Endothelial cell of umbilical vein (primary cell): Measurements from ENCODE around the gene MDH2. TPM values are rescaled to one million over a fixed set of nuclear protein-coding genes. Genes with fewer than 3 reads are reported as not detected.
A peak's percentile ranks its signal among the peaks of the same experiment; 100 is the strongest.
"Not testable (repeated sequence)": the region's sequence is repeated elsewhere in the genome, so short reads cannot be mapped to it uniquely, and the experiment has no call there.

Experiments used
- BruUV-seq: library from RNA; stranded (reverse); fragments of 400-500 nt; replicated peaks from 2 replicates; lab custom pipeline; 2021; lab: Mats Ljungman, UMichigan
- CTCF ChIA-PET: fragments of 300-600, 350-600 bp; sonication (Branson Sonifier 250); formaldehyde crosslinking; loops from one replicate; lab custom pipeline; 2021; ENCODE audit warnings: antibody characterized with exemption, inconsistent platforms; lab: Charles Lee
- POLR2A ChIA-PET: fragments of 300-600, 350-600 bp; sonication (Branson Sonifier 250); formaldehyde crosslinking; loops from one replicate; lab custom pipeline; 2021; ENCODE audit warnings: antibody characterized with exemption, inconsistent platforms; lab: Charles Lee
- DNase-seq: peaks from one replicate; pipeline ENCODE4 v3.0.0-alpha.2; 2011; ENCODE audit warnings: low read depth, low spot score
- FAIRE-seq: peaks from 2 replicates; lab custom pipeline; 2011; peaks lifted over from hg19 to GRCh38; lab: Jason Lieb, UNC
- H2AFZ ChIP-seq: 2 replicates; pipeline ENCODE4 v1.6.0; 2012; ENCODE audit warnings: low read depth, low read length, control low read depth, inconsistent platforms
- H3K27ac ChIP-seq: 2 replicates; pipeline ENCODE4 v1.5.1; 2011; ENCODE audit warnings: low read depth, mild to moderate bottlenecking, control low read depth, low read length, moderate library complexity; ENCODE audit not compliant: insufficient read depth
- H3K27me3 ChIP-seq, 2 experiments: 2 replicates each; pipeline versions ENCODE4 v1.6.0 to v1.6.1; 2011; ENCODE audit warnings: low read length in 2 of 2, mixed read lengths in 1 of 2; ENCODE audit not compliant: control insufficient read depth in 2 of 2, insufficient read depth in 2 of 2
- H3K36me3 ChIP-seq, 2 experiments: 2 replicates in 1 of 2; 3 replicates in 1 of 2; pipeline ENCODE4 v1.5.1; 2011; ENCODE audit warnings: low read length in 2 of 2, mild to moderate bottlenecking in 1 of 2, moderate library complexity in 1 of 2; ENCODE audit not compliant: control insufficient read depth in 2 of 2, insufficient read depth in 2 of 2; ENCODE audit errors: extremely low read depth in 1 of 2
- H3K4me1 ChIP-seq: 3 replicates; pipeline ENCODE4 v1.5.1; 2011; ENCODE audit warnings: mild to moderate bottlenecking, low read length; ENCODE audit not compliant: control insufficient read depth, insufficient read depth; ENCODE audit errors: extremely low read depth
- H3K4me2 ChIP-seq: 2 replicates; pipeline ENCODE4 v1.6.1; 2011; ENCODE audit warnings: low read length, control low read depth, mixed read lengths; ENCODE audit not compliant: insufficient read depth
- H3K4me3 ChIP-seq, 3 experiments: fragments of 200-600 bp in 1 of 3; sonication (generic), shearing (Covaris generic) in 1 of 3; replicated peaks in 1 of 3; 2 replicates each; pipeline ENCODE4 v1.5.1; 2011 to 2016; ENCODE audit warnings: control low read depth in 3 of 3, low read length in 3 of 3, mild to moderate bottlenecking in 2 of 3, inconsistent platforms in 1 of 3, low read depth in 1 of 3, moderate library complexity in 1 of 3; ENCODE audit not compliant: insufficient read depth in 1 of 3
- H3K79me2 ChIP-seq: 2 replicates; pipeline ENCODE4 v1.6.0; 2012; ENCODE audit warnings: low read length, inconsistent platforms; ENCODE audit not compliant: control insufficient read depth, insufficient read depth
- H3K9ac ChIP-seq: replicated peaks from 2 replicates; pipeline ENCODE3; 2011; ENCODE audit warnings: low read length, control low read depth; ENCODE audit not compliant: insufficient read depth; ENCODE audit errors: extremely low read depth
- H3K9me1 ChIP-seq: replicated peaks from 3 replicates; pipeline ENCODE4 v1.6.0; 2011; ENCODE audit warnings: mild to moderate bottlenecking, low read length; ENCODE audit not compliant: control insufficient read depth, insufficient read depth; ENCODE audit errors: extremely low read depth
- H3K9me3 ChIP-seq: replicated peaks from 2 replicates; pipeline ENCODE4 v1.5.1; 2012; ENCODE audit warnings: low read length, inconsistent platforms; ENCODE audit not compliant: control insufficient read depth, insufficient read depth
- H4K20me1 ChIP-seq: replicated peaks from 2 replicates; pipeline ENCODE3; 2011; ENCODE audit warnings: mild to moderate bottlenecking, low read length; ENCODE audit not compliant: control insufficient read depth, insufficient read depth; ENCODE audit errors: extremely low read depth
- CTCF ChIP-seq, 2 donors: IDR thresholded peaks; 1 replicate in 1 of 2; 2 replicates in 1 of 2; pipeline ENCODE4 v1.5.1; 2011; ENCODE audit warnings: low read length in 2 of 2, mild to moderate bottlenecking in 2 of 2, moderate library complexity in 2 of 2, control low read depth in 1 of 2, inconsistent platforms in 1 of 2, low read depth in 1 of 2; ENCODE audit not compliant: insufficient read depth in 1 of 2; ENCODE audit errors: extremely low read depth in 1 of 2
- EZH2 ChIP-seq: IDR thresholded peaks from 2 replicates; pipeline ENCODE4 v1.6.1; 2012; ENCODE audit warnings: borderline replicate concordance, low read depth, mild to moderate bottlenecking, moderate library complexity, low read length, inconsistent platforms; ENCODE audit not compliant: severe bottlenecking
- GATA2 ChIP-seq: IDR thresholded peaks from 2 replicates; pipeline ENCODE4 v1.7.0; 2011; ENCODE audit warnings: low read depth, mild to moderate bottlenecking, moderate library complexity, mixed read lengths, low read length; ENCODE audit not compliant: insufficient read length, insufficient read depth
- JUN ChIP-seq: IDR thresholded peaks from 2 replicates; pipeline ENCODE4 v1.6.1; 2011; ENCODE audit warnings: borderline replicate concordance, low read depth; ENCODE audit not compliant: insufficient read length, insufficient read depth
- MAX ChIP-seq: IDR thresholded peaks from 2 replicates; pipeline ENCODE4 v1.6.1; 2011; ENCODE audit not compliant: insufficient read depth, insufficient read length
- MYC ChIP-seq: IDR thresholded peaks from one replicate; pipeline ENCODE4 v1.6.1; 2011; ENCODE audit warnings: mild to moderate bottlenecking, low read depth, low read length
- POLR2A ChIP-seq: IDR thresholded peaks from 2 replicates; pipeline ENCODE4 v1.6.1; 2012; ENCODE audit warnings: low read depth, mild to moderate bottlenecking, control low read depth, low read length
- POLR2AphosphoS5 ChIP-seq: IDR thresholded peaks from 2 replicates; pipeline ENCODE4 v1.6.1; 2012; ENCODE audit warnings: low read depth, mild to moderate bottlenecking, control low read depth, low read length, moderate library complexity; ENCODE audit not compliant: insufficient read depth
- dilution Hi-C: fragments of 300-500 bp; cut with MboI; formaldehyde crosslinking; loops from one replicate; pipeline ENCODE4 v1.15.0; 2019; ENCODE audit warnings: low sequenced_read_pairs; ENCODE audit not compliant: extremely low pct_ligation_motif_present
- intact Hi-C: fragments of 100-400 bp; cut with micrococcal nuclease; formaldehyde crosslinking; loops from one replicate; pipeline ENCODE4 v1.10.0; 2022
- polyA plus RNA-seq, 4 experiments: library from polyadenylated mRNA; depleted of rRNA in 3 of 4; stranded (reverse) in 3 of 4; unstranded in 1 of 4; fragments of >200 nt; gene quantifications; 2 replicates each; pipeline versions ENCODE4 v1.2.1 to v1.2.3, GENCODE V29; 2011 to 2012; ENCODE audit warnings: missing spikeins in 1 of 4
- total RNA-seq: library from RNA; stranded (reverse); gene quantifications from 2 replicates; pipeline ENCODE4 v1.2.3, GENCODE V29; 2021

MDH2 gene
- total and polyA plus RNA-seq, 2 donors (not counting 3 experiments of a cell fraction or from before 2014, with no cell fraction given): 123 to 175 TPM

- Histone ChIP-seq H3K9ac (no peak overlapping the region), H3K9me1 (no peaks in the 10 kb centered on the region), H3K27me3 (no peaks in the 10 kb centered on the region), H3K36me3 (no peaks in the 10 kb centered on the region), H3K79me2 (no peaks in the 10 kb centered on the region), H2AFZ (no peak overlapping the region), H3K4me3 (no peak overlapping the region), H3K4me2 (no peak overlapping the region), H3K27ac (no peak overlapping the region), H3K9me3 (no peaks in the 10 kb centered on the region), H3K4me1 (peaks cover 3% of the 10 kb centered on the region), H4K20me1 (no peaks in the 10 kb centered on the region)
- FAIRE-seq: peak; percentile 63
- no peak for DNase-seq
- intact Hi-C loops: loop anchor here (10.0 kb wide), 1 partner anchor 215 kb away; no protein-coding TSS in a partner anchor
- TF ChIP-seq GATA2 (no peak), POLR2A (no peak), EZH2 (no peak), JUN (no peak), POLR2AphosphoS5 (no peak), MAX (no peak), CTCF (IDR thresholded peaks at IDR 0.05; ENCODE audit: extremely low read depth in 1 of 2, insufficient read depth in 1 of 2, low read depth in 1 of 2, low read length in 2 of 2) (no peak), MYC (no peak)
- ChIA-PET CTCF (no interaction called here), POLR2A (no interaction called here)
- dilution Hi-C loops: no loop called here
- BruUV-seq: no TSS peak
These were observed 32.3 kb downstream of the MDH2 start for GRCh38 chr7:76080204-76080603.

- CTCF ChIA-PET, H3K27me3 ChIP-seq, H3K27ac ChIP-seq, FAIRE-seq, H3K36me3 ChIP-seq, DNase-seq, BruUV-seq, H4K20me1 ChIP-seq, H3K9me3 ChIP-seq, H3K9me1 ChIP-seq, H2AFZ ChIP-seq, dilution Hi-C loops, H3K4me2 ChIP-seq, H3K9ac ChIP-seq, H3K4me3 ChIP-seq, POLR2A ChIA-PET, H3K79me2 ChIP-seq: not testable (repeated sequence)
- intact Hi-C loops: loop anchor here (10.0 kb wide), 1 partner anchor 211 kb away; no protein-coding TSS in a partner anchor
- peaks cover 20% of the 10 kb centered on the region for H3K4me1 ChIP-seq
These were observed 36.2 kb downstream of the MDH2 start for GRCh38 chr7:76084115-76084514.
